ENCODE data around the gene L2HGDH.
A peak's percentile ranks its signal among the peaks of the same experiment; 100 is the strongest.

L2HGDH gene

GRCh38 chr14:50308363-50308915 is 3.6 kb downstream of the L2HGDH start:
- H3K4me3 ChIP-seq (ENCODE audit: low read depth, low read length) = no peak overlapping the region
- DNase-seq (ENCODE audit: low read depth) = no peak

GRCh38 chr14:50303744-50304471 is 8.1 kb downstream of the L2HGDH start:
- no peak overlapping the region for H3K4me3 ChIP-seq (ENCODE audit: low read depth, low read length)
- no peak for DNase-seq (ENCODE audit: low read depth)

GRCh38 chr14:50301914-50302313 is 10.1 kb downstream of the L2HGDH start:
- no peak overlapping the region for H3K4me3 ChIP-seq (ENCODE audit: low read depth, low read length)
- DNase-seq (ENCODE audit: low read depth) = no peak

- no peak overlapping the region for H3K4me3 ChIP-seq (ENCODE audit: low read depth, low read length)
- DNase-seq (ENCODE audit: low read depth) = no peak
Measured at GRCh38 chr14:50299585-50299984, 12.4 kb downstream of the L2HGDH start.

- no peak overlapping the region for H3K4me3 ChIP-seq (ENCODE audit: low read depth, low read length)
- no peak for DNase-seq (ENCODE audit: low read depth)
Measured at GRCh38 chr14:50290306-50290705, 21.7 kb downstream of the L2HGDH start.

- DNase-seq (ENCODE audit: low read depth) = no peak
- H3K4me3 ChIP-seq (ENCODE audit: low read depth, low read length) = no peak overlapping the region
Measured at GRCh38 chr14:50288146-50288545, 23.9 kb downstream of the L2HGDH start.

- no peak overlapping the region for H3K4me3 ChIP-seq (ENCODE audit: low read depth, low read length)
- no peak for DNase-seq (ENCODE audit: low read depth)
Measured at GRCh38 chr14:50285861-50286260, 26.2 kb downstream of the L2HGDH start.

- H3K4me3 ChIP-seq (ENCODE audit: low read depth, low read length) = no peak overlapping the region
- DNase-seq (ENCODE audit: low read depth) = no peak
Measured at GRCh38 chr14:50272498-50272897, 39.5 kb downstream of the L2HGDH start.

- DNase-seq (ENCODE audit: low read depth) = no peak
- H3K4me3 ChIP-seq (ENCODE audit: low read depth, low read length) = no peak overlapping the region
Measured at GRCh38 chr14:50270932-50271331, 41.1 kb downstream of the L2HGDH start.

GRCh38 chr14:50265029-50265428 is 47.0 kb downstream of the L2HGDH start:
- no peak for DNase-seq (ENCODE audit: low read depth)
- H3K4me3 ChIP-seq (ENCODE audit: low read depth, low read length) = no peak overlapping the region

GRCh38 chr14:50263321-50263720 is 48.7 kb downstream of the L2HGDH start:
- DNase-seq (ENCODE audit: low read depth) = no peak
- no peak overlapping the region for H3K4me3 ChIP-seq (ENCODE audit: low read depth, low read length)

GRCh38 chr14:50262865-50263264 is 49.2 kb downstream of the L2HGDH start:
- no peak overlapping the region for H3K4me3 ChIP-seq (ENCODE audit: low read depth, low read length)
- no peak for DNase-seq (ENCODE audit: low read depth)

GRCh38 chr14:50260511-50260910 is 51.5 kb downstream of the L2HGDH start:
- DNase-seq (ENCODE audit: low read depth) = peak; percentile 4
- H3K4me3 ChIP-seq (ENCODE audit: low read depth, low read length) = no peak overlapping the region

- no peak for DNase-seq (ENCODE audit: low read depth)
- no peak overlapping the region for H3K4me3 ChIP-seq (ENCODE audit: low read depth, low read length)
Measured at GRCh38 chr14:50260072-50260471, 52.0 kb downstream of the L2HGDH start.

- H3K4me3 ChIP-seq (ENCODE audit: low read depth, low read length) = no peak overlapping the region
- no peak for DNase-seq (ENCODE audit: low read depth)
Measured at GRCh38 chr14:50257732-50258131, 54.3 kb downstream of the L2HGDH start.

- no peak for DNase-seq (ENCODE audit: low read depth)
- H3K4me3 ChIP-seq (ENCODE audit: low read depth, low read length) = no peak overlapping the region
Measured at GRCh38 chr14:50254248-50254647, 57.8 kb downstream of the L2HGDH start.

- DNase-seq (ENCODE audit: low read depth) = no peak
Measured at GRCh38 chr14:50249136-50249775, 62.8 kb downstream of the L2HGDH start.

GRCh38 chr14:50247245-50247644 is 64.8 kb downstream of the L2HGDH start:
- DNase-seq (ENCODE audit: low read depth) = no peak
- H3K4me3 ChIP-seq (ENCODE audit: low read depth, low read length) = no peak overlapping the region

More at GRCh38 chr14:50249136-50249775, 62.8 kb downstream of the L2HGDH start:
- no peak overlapping the region for H3K4me3 ChIP-seq (ENCODE audit: low read depth, low read length)

- DNase-seq (ENCODE audit: low read depth) = no peak
- H3K4me3 ChIP-seq (ENCODE audit: low read depth, low read length) = no peak overlapping the region
Measured at GRCh38 chr14:50242566-50243310, 69.3 kb downstream of the L2HGDH start.

GRCh38 chr14:50242096-50242495 is 69.9 kb downstream of the L2HGDH start:
- DNase-seq (ENCODE audit: low read depth) = no peak
- H3K4me3 ChIP-seq (ENCODE audit: low read depth, low read length) = no peak overlapping the region
